HG03342 (cell line): ENCODE data around the gene HSD17B13.

Experiments
- ATAC-seq: cut with Tn5 transposase; IDR thresholded peaks from one replicate; pipeline ENCODE4 v1.9.1; 2021; ENCODE audit warnings: mild to moderate bottlenecking, moderate library complexity; ENCODE audit not compliant: unreplicated experiment

The HSD17B13 gene

DNA sequence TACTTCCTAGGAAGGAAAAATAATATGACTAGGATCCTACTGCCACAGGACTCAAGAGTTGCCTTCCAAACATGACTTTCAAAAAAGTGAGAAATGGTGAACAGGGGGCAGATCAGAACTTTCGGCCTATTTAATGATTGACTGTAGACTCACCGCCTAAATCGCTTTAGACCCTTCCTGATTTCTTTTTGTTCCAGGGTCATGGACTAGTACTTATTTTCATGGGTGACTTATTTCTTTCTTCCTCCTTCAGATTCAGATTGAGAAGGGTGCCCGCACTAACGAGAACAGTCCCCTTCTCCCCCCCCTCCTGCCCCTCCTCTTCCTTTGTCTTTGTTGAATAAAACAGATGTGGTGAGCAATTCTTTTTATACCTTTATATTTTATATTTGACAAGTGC, 54.3 kb downstream of the HSD17B13 start:
- ATAC-seq, result no peak

DNA sequence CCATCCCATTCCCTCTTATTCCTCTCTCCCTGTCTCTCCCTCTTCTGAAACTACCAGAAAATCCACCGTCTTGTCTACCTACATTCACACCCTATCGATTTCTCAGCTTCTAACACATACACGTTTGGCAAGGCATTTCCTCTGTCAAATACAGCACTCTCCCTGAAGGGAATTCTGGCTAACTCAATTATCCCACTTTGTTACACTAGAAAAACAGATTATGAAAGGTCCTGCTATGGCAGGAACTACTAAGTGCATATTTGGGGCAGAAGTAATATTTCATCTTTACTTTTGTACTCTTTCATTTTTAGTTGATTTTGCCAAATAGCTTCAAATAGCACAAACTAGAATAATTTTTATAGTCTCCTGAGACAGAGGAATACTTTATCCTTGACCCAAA, 55.7 kb downstream of the HSD17B13 start:
- ATAC-seq, result no peak

DNA sequence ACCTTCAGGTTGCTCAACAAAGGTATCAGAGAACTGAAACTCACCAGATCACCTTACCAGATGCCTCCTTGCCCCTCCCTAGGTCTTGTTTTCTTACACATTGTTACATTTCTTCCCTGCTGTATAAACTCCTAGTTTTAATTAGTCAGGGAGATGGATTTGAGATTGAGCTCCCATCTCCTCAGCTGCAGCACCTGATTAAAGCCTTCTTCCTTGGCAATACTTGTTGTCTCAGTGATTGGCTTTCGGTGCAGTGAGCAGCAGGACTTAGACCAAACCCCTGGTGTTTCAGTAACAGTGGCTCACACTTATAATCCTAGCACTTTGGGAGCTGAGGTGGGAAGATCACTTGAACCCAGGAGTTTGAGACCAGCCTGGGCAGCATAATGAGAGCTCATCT, 59.8 kb downstream of the HSD17B13 start:
- ATAC-seq, result no peak

DNA sequence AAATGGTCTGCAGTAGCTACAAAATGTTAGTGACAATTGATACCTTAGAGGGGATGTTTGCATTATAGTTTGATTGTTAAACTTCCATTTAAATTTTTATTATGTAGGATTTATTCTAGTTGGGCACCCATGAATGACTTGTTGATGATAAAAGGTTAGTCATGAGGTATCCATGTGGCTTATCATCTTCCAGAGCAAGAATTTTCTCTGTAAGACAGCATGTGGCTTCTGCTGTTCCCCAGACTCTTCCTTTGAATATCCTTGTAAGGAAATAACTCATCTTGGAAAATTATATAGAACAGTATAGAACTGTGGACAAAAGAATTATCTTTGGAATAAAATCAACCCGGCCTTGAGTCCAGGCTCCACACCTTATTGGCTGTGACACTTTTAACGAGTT, 62.2 kb downstream of the HSD17B13 start:
- ATAC-seq, result no peak

DNA sequence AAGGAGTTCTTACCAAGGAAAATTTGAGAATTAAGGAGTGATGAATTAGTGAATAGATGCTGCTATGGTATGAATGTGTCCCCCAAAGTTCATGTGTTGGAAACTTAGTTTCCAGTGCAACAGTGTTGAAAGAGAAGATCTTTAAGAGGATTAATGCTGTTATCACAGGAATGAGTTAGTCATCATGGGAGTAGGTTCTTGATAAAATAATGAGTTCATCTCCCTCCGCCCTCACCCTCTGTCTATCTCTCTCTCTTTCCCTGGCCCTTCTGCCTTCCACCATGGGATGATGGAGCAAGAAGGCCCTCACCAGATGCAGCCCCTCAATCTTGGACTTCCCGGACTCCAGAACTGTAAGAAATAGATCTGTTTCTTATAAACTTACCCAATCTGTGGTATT, 64.0 kb downstream of the HSD17B13 start:
- ATAC-seq, result no peak

DNA sequence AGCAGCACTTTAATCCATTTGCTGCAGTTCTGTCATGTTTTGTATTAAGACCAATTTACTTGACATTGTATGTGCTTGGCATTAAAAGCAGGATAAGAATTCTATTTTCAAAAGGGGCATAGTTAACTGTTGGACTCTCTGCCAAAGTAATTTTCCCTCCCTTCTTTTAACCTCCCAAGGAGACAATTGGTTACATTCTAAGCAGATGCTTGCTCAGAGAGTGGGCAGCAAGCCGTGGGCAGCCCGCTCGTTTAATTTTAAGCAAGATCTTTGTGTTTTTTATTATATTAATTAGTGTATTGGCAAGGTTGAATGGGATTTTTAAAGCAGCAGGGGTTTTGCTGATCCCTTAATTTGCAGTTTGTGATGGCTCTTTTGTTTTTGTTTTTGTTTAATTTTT, 65.2 kb downstream of the HSD17B13 start:
- no peak for ATAC-seq

DNA sequence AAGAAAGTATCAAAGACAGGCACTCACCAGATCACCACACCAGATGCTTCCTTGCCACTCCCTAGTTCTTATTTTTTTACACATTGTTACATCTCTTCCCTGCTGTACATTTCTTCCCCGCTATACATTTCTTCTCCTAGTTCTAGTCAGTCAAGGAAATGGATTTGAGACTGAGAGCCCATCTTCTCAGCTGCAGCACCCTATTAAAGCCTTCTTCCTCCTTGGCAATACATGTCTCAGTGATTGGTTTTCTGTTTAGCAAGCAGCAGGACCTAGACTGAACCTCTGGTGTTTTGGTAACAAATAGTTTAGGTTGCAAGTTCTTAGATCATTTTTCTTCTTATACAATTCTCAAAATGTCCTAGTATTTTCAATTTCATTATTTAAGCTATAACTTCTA, 66.9 kb downstream of the HSD17B13 start:
- no peak for ATAC-seq
